Measurements from ENCODE around the gene AWAT1.
A peak's percentile ranks its signal among the peaks of the same experiment; 100 is the strongest.
"Not testable (repeated sequence)": the region's sequence is repeated elsewhere in the genome, so short reads cannot be mapped to it uniquely, and the experiment has no call there.

The AWAT1 gene

DNA sequence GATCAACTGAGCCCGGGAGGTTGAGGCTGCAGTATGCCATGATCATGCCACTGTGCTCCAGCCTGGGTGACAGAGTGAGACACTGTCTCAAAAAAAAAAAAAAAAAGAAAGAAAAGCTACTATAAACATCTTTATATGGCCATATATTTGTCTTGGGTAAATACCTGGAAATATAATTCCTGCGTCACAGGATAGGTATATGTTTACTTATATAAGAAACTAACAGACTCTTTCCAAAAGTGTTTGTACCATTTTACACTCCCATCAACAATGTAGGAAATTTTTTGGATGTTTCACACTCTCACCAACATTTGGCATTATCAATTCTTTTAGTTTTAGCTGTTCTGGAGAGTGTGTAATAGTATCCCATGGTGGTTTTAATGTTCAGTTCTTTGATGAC is 12.8 kb downstream of the AWAT1 start:
- Mint-ChIP-seq H3K9me3 (no peaks in the 10 kb centered on the region), H3K27me3 (ENCODE audit: low read depth) (no peaks in the 10 kb centered on the region), H3K27ac (no peak overlapping the region), H3K4me3 (no peak overlapping the region), H3K36me3 (ENCODE audit: low read depth) (no peaks in the 10 kb centered on the region), H3K4me1 (ENCODE audit: low read depth) (no peaks in the 10 kb centered on the region)
- DNase-seq (ENCODE audit: low spot score), result no peak

DNA sequence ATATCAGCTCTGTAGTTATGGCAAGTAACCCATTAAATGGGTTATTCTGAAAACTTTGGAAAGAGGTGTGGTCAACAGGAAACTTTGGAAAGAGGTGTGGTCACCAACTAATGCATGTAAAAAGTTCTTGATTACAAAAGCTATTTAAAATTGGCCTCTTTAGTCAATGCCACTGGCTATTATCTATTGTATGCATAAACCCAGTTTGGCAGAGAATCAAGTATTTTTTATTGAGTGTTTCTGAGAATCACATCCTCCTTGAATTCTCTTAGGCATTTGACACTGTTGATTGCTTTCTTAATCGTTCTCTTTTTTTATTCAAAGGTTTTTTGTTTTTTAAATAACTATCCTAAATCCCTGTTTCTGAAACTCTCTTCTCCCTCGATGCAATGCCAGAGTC is 18.0 kb downstream of the AWAT1 start:
- Mint-ChIP-seq H3K4me3 (no peak overlapping the region), H3K36me3 (ENCODE audit: low read depth) (peaks cover 1% of the 10 kb centered on the region), H3K27ac (no peak overlapping the region), H3K4me1 (ENCODE audit: low read depth) (peaks cover 3% of the 10 kb centered on the region), H3K27me3 (ENCODE audit: low read depth) (no peaks in the 10 kb centered on the region), H3K9me3 (no peaks in the 10 kb centered on the region)
- no peak for DNase-seq (ENCODE audit: low spot score)

DNA sequence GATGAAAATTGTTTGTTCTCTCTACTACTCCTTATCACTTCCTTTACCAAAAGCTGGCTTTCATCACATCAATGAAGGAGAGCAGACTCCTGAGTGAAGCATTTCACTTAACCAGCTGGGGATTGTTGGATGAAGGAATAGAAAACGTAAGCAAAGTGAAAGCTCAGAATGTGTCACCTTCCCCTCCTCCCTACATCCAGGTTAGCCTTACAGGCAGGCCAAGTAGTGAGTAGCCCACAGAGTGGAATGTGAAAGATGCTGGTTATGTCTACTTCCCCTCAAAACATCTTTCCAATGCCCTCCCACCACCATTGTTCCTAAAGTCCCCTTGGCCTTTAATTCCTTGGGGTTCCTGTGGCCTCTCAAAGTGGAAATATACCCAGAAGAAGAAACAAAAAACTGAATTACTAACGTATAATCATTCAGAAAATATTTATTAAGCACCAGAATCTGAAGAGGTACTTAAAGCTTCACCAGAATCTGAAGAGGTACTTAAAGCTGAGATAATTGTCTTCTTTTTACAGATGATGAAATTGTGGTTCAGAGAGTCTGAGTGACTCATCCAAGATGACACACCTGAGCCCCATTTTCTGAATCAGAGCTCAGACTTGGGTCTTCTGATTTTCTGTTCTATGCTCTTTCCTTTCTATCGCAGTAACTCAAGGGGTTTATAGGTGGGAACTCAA is 19.1 kb downstream of the AWAT1 start:
- peaks cover 3% of the 10 kb centered on the region for H3K4me1 Mint-ChIP-seq (ENCODE audit: low read depth)
- peaks cover 1% of the 10 kb centered on the region for H3K36me3 Mint-ChIP-seq (ENCODE audit: low read depth)
- H3K27me3 Mint-ChIP-seq (ENCODE audit: low read depth), result no peaks in the 10 kb centered on the region
- H3K4me3 Mint-ChIP-seq, result no peak overlapping the region
- H3K27ac Mint-ChIP-seq, result no peak overlapping the region
- H3K9me3 Mint-ChIP-seq, result no peaks in the 10 kb centered on the region
- no peak for DNase-seq (ENCODE audit: low spot score)

DNA sequence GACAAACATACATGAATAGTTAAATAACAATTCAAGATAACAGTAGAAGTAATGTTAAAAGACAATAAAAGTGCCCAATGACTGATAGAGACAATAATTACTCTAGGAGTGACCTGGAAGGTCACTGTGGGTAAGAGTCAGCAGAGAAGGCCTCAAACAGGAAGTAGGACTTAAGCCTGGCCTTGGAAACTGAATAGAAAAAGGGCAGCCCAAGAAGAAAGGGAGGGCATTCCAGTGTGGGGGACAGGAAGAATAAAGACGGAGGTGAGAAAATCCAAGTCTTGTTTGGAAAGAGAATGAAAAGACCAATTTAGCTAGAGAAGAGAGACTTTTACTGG is 19.6 kb downstream of the AWAT1 start:
- Mint-ChIP-seq H3K36me3 (ENCODE audit: low read depth) (peaks cover 1% of the 10 kb centered on the region), H3K4me1 (ENCODE audit: low read depth) (peaks cover 3% of the 10 kb centered on the region), H3K27me3 (ENCODE audit: low read depth) (no peaks in the 10 kb centered on the region), H3K4me3 (no peak overlapping the region), H3K27ac (no peak overlapping the region), H3K9me3 (no peaks in the 10 kb centered on the region)
- no peak for DNase-seq (ENCODE audit: low spot score)

DNA sequence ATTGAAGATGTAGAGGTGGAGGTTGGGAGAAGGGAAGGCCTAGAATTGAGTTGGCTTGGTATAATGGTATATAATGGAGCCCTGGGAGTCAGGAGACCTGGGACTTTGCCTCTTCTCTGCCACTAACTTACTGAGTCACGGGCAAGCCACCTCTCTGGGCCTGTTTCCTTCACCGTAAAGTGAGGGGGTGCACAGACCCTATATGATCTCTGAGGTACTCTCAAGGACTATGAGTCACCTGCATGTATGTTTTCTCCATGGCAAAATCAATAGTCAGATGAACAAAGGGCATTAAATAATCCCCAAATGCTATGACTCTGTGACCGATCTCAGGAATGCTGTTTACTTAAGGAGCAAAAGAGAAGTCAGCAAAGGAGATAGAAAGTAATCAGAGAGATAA is 20.5 kb downstream of the AWAT1 start:
- no peaks in the 10 kb centered on the region for H3K27me3 Mint-ChIP-seq (ENCODE audit: low read depth)
- H3K27ac Mint-ChIP-seq, result no peak overlapping the region
- DNase-seq (ENCODE audit: low spot score), result no peak
- no peaks in the 10 kb centered on the region for H3K9me3 Mint-ChIP-seq
- peaks cover 1% of the 10 kb centered on the region for H3K36me3 Mint-ChIP-seq (ENCODE audit: low read depth)
- no peak overlapping the region for H3K4me3 Mint-ChIP-seq
- peaks cover 3% of the 10 kb centered on the region for H3K4me1 Mint-ChIP-seq (ENCODE audit: low read depth)

DNA sequence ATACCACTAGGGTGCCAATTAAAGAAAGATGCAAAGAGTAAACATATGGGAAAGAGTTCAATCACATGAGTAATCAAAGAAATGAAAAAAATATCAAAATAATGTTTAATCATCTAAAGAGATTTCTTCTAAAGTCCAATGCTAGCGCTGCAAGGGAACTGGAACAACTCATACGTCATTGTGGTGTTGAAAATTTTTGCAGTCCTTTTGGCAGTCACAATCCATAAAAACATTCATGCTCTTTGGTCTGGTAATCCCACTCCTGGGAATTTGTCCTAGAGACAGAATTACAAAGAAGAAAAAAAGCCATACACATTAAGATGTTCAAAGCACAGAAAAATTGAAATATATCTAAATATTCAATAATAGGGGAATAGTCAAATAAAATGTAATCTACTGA is 21.0 kb downstream of the AWAT1 start:
- Mint-ChIP-seq H3K4me3 (no peak overlapping the region), H3K27ac (no peak overlapping the region), H3K4me1 (ENCODE audit: low read depth) (peaks cover 3% of the 10 kb centered on the region), H3K9me3 (no peaks in the 10 kb centered on the region), H3K36me3 (ENCODE audit: low read depth) (peaks cover 1% of the 10 kb centered on the region), H3K27me3 (ENCODE audit: low read depth) (no peaks in the 10 kb centered on the region)
- DNase-seq (ENCODE audit: low spot score), result no peak

DNA sequence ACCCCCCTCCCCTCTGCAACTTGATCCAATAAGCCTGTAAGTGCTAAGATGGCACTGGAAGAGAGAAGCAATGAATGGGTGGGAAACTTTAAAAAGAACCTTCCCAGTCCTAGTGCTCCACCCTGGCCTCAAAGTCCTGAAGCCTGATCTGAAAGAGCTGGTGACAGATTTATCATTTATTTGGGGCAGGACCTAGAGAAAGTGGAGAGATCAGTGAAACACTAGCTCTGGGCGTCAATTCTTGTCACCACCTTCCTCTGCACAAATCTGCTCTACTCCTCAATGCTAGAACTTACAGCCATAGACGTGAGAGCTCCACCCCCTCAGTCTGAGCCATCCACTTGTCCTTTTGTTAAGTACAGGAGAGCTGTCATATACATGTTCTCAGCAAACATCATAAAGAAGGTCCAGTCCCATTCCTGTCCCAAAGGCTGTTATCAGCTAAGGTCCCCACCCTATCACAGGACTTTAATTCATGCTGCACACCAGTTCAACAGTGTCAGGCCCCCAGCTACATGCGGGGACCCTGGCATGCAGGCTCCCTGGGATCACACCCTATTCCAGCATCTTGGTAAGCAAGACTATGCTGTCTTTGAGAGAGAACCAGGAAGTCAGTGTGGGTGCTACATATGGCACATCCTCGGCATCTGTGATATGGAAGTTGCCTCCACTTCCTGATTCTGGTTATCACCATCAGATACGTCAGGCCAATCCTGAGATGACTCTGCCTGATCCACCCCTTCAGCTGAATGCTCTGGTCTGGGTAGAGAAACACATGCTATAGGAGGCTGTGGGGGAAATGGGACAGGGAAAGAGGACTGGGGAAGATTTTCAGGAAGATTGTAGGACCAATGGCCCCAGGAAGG is 23.2 kb downstream of the AWAT1 start:
- Mint-ChIP-seq H3K36me3 (ENCODE audit: low read depth) (peaks cover 1% of the 10 kb centered on the region), H3K27ac (no peak overlapping the region), H3K4me1 (ENCODE audit: low read depth) (peaks cover 3% of the 10 kb centered on the region), H3K9me3 (no peaks in the 10 kb centered on the region), H3K27me3 (ENCODE audit: low read depth) (no peaks in the 10 kb centered on the region), H3K4me3 (no peak overlapping the region)
- no peak for DNase-seq (ENCODE audit: low spot score)

DNA sequence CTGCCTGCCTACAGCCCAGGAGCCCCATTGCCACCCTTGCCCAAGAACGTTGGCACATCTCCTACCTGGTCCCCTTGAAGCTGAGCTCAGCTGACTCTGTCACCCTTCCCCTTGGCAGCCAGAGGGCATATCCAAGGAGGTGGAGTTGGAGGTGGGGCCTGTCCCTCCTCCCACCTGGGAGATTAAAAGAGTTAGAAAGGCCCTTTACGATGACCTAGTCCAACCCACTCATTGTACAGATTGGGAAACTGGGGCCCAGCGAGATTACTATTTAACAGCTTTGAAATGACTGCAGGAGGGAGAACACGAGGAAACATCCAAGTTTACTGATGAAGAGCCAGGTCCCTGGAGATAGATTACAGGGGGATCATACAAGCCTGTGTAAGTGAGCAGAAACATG is 25.6 kb downstream of the AWAT1 start, which contains the start of gene P2RY4:
Gene P2RY4 (minus strand): TSS at position 101 of the 400 bp plus-strand sequence. CDS start 580 bp downstream, outside the sequence.
- DNase-seq (ENCODE audit: low spot score), result no peak
- Mint-ChIP-seq H3K36me3 (ENCODE audit: low read depth) (peaks cover 1% of the 10 kb centered on the region), H3K4me1 (ENCODE audit: low read depth) (no peaks in the 10 kb centered on the region), H3K27ac (no peak within 1 kb of the TSS), H3K4me3 (no peak within 1 kb of the TSS), H3K9me3 (no peaks in the 10 kb centered on the region), H3K27me3 (ENCODE audit: low read depth) (no peaks in the 10 kb centered on the region)

DNA sequence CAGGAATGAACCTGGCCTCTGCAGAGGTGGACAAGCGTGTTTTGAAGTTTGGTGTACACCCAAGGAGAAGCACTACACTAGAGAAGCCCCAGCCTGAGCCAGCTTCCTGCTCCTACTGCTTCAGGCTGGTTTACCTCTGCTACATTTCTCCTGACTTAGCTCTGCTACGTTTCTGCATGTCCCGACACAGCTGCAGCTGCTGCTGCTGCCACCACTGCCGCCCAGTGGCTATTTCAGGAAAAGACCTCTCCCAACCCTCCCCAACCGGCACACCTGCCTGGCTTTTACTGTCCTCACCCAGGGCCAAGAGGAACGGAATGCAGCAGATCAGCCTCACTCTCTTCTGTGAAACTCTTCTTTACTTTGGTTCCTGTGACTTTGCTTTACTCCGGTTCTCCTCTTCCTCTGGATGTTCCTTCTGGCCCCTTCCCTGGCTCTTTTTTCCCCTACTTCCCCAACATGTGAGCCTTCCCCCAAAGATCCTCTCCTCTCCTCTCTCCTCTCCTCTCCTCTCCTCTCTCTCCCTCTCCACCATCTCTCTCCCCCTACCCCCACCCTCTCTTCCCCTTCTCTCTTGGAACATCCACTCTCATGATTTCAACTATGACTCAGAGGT is 28.6 kb downstream of the AWAT1 start:
- no peaks in the 10 kb centered on the region for H3K9me3 Mint-ChIP-seq
- no peaks in the 10 kb centered on the region for H3K4me1 Mint-ChIP-seq (ENCODE audit: low read depth)
- no peaks in the 10 kb centered on the region for H3K36me3 Mint-ChIP-seq (ENCODE audit: low read depth)
- H3K27ac Mint-ChIP-seq, result no peak overlapping the region
- no peaks in the 10 kb centered on the region for H3K27me3 Mint-ChIP-seq (ENCODE audit: low read depth)
- peak; percentile 4 for DNase-seq (ENCODE audit: low spot score)
- H3K4me3 Mint-ChIP-seq, result no peak overlapping the region

DNA sequence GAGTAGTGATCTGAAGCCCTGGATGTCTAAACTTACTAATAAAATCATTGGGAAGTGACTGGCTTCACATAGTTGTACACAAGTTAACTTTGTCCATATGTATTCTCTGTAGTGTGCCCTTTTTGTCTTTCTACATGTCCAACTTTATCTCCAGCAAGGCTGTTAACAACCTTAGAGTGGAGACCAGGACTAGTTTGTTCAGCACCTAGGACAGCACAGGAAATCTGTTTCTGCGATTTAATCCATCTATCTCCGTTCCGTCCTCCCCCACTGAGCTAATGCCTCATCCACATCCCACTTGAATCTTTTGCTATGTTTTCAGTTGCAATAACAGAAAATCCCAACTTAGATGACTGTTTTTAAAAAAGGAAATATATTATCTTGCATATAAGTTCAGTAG is 30.3 kb downstream of the AWAT1 start:
- no peak for DNase-seq (ENCODE audit: low spot score)
- H3K36me3 Mint-ChIP-seq (ENCODE audit: low read depth), result no peaks in the 10 kb centered on the region
- H3K27ac Mint-ChIP-seq, result no peak overlapping the region
- H3K4me3 Mint-ChIP-seq, result no peak overlapping the region
- no peaks in the 10 kb centered on the region for H3K9me3 Mint-ChIP-seq
- H3K4me1 Mint-ChIP-seq (ENCODE audit: low read depth), result no peaks in the 10 kb centered on the region
- H3K27me3 Mint-ChIP-seq (ENCODE audit: low read depth), result no peaks in the 10 kb centered on the region

DNA sequence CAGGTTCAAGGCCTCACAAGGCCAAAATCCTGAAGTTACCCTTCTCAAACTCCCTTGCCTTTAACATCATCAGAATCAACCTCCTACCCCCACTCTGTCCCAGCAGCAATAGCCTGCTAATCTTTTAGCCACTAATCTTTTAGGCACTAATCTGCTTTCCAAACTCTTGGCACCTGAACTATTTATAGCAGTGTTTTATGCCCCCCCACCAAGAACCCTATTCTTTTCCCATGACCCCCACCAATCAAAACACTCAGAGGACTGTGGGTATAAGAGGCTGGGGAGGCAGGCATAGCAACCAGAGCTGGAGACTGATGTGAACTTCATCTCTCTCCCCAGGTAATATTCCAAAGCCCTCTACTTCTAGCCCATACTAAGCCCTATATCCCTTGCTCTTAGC is 33.6 kb downstream of the AWAT1 start, which contains the start of gene ARR3:
Gene ARR3 (plus strand): TSS at position 301 of the 400 bp plus-strand sequence. CDS start 1,052 bp downstream, outside the sequence.
- no peak for DNase-seq (ENCODE audit: low spot score)
- Mint-ChIP-seq H3K27ac (no peak within 1 kb of the TSS), H3K4me3 (no peak within 1 kb of the TSS), H3K27me3 (ENCODE audit: low read depth) (no peaks in the 10 kb centered on the region), H3K4me1 (ENCODE audit: low read depth) (no peaks in the 10 kb centered on the region), H3K9me3 (no peaks in the 10 kb centered on the region), H3K36me3 (ENCODE audit: low read depth) (no peaks in the 10 kb centered on the region)

DNA sequence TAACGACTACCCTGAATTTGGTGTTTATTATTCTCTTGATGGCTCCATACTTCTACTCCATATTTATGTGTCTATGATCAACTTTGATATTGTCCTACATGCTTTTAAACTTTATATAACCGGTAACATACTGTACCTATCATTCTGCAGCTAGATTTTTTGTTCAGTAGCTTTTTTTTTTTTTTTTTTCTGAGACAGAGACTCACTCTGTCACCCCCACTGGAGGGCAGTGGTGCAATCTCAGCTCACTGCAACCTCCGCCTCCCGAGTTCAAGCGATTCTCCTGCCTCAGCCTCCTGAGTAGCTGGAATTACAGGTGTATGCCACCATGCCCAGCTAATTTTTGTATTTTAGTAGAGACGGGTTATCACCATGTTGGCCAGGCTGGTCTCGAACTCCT is 39.6 kb downstream of the AWAT1 start:
- not testable (repeated sequence) for DNase-seq (ENCODE audit: low spot score); H3K36me3 Mint-ChIP-seq (ENCODE audit: low read depth); H3K4me1 Mint-ChIP-seq (ENCODE audit: low read depth); H3K27ac Mint-ChIP-seq; H3K27me3 Mint-ChIP-seq (ENCODE audit: low read depth); H3K4me3 Mint-ChIP-seq; H3K9me3 Mint-ChIP-seq

DNA sequence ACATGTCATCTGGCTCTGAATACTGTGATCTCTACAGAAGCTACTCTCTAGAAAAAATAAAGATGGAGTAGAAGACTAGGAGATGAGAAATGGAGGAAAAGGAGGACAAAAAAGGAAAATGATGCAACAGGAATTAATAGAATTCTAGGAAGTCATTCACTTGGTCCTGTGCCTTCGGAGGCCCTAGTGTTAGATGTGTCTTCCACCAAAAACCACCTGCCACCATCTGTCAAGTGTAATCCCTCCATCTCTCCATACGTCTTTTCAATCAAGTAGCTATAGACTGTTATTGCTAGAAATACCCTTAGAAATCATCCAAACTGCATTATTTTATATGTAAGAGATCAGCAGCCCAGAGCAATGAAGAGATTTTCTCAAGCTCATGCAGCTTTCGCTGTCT is 44.6 kb downstream of the AWAT1 start:
- Mint-ChIP-seq H3K9me3 (no peaks in the 10 kb centered on the region), H3K36me3 (ENCODE audit: low read depth) (no peaks in the 10 kb centered on the region), H3K4me1 (ENCODE audit: low read depth) (no peaks in the 10 kb centered on the region), H3K4me3 (no peak overlapping the region), H3K27me3 (ENCODE audit: low read depth) (no peaks in the 10 kb centered on the region), H3K27ac (no peak overlapping the region)
- no peak for DNase-seq (ENCODE audit: low spot score)

DNA sequence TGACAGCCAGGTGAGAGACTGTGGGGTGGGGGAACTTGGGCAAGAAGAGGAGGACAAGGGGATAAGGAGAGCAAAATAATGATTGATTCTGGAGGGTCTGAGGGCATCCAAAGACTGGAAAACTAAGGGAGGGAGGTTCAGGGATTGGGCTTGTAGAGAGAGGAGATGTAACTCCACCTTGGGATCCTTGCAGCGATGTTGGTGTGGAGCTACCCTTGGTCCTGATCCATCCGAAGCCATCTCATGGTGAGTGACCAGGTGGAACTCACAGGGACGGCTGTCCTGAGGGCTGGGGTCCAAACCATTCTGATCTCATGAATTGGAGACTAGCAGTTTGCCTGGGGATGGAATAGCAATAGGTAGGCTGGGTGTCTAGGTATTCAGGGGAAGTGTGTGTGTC is 46.1 kb downstream of the AWAT1 start:
- Mint-ChIP-seq H3K27me3 (ENCODE audit: low read depth) (no peaks in the 10 kb centered on the region), H3K36me3 (ENCODE audit: low read depth) (no peaks in the 10 kb centered on the region), H3K4me1 (ENCODE audit: low read depth) (no peaks in the 10 kb centered on the region), H3K4me3 (no peak overlapping the region), H3K9me3 (no peaks in the 10 kb centered on the region), H3K27ac (no peak overlapping the region)
- DNase-seq (ENCODE audit: low spot score), result no peak
